DOHH2 (cell line): Measurements from ENCODE around the gene EML6.
"Not testable (repeated sequence)": the region's sequence is repeated elsewhere in the genome, so short reads cannot be mapped to it uniquely, and the experiment has no call there.

Experiments used
- H3F3A ChIP-seq: fragments of 200-600 bp; sonication (generic), shearing (Covaris generic); 2 replicates; pipeline ENCODE4 v1.6.0; 2016; ENCODE audit warnings: antibody characterized with exemption, mild to moderate bottlenecking; ENCODE audit not compliant: control insufficient read depth, insufficient read depth
- H3K27ac ChIP-seq: fragments of 200-600 bp; sonication (generic); 2 replicates; pipeline ENCODE4 v1.5.1; 2014; ENCODE audit warnings: low read depth, mild to moderate bottlenecking, low read length, moderate library complexity
- H3K27me3 ChIP-seq: fragments of 200-600 bp; sonication (generic); 2 replicates; pipeline ENCODE4 v1.6.1; 2014; ENCODE audit warnings: mild to moderate bottlenecking, low read length, mixed read lengths; ENCODE audit not compliant: control insufficient read depth
- H3K36me3 ChIP-seq: fragments of 200-600 bp; sonication (generic); 2 replicates; pipeline ENCODE4 v1.6.1; 2014; ENCODE audit warnings: mild to moderate bottlenecking, low read length, moderate library complexity, mixed read lengths; ENCODE audit not compliant: control insufficient read depth
- H3K4me1 ChIP-seq: fragments of 200-600 bp; sonication (generic); 2 replicates; pipeline ENCODE4 v1.6.1; 2014; ENCODE audit warnings: mild to moderate bottlenecking, low read length, mixed read lengths; ENCODE audit not compliant: control insufficient read depth
- H3K4me2 ChIP-seq: fragments of 200-600 bp; sonication (generic); 2 replicates; pipeline ENCODE4 v1.6.0; 2014; ENCODE audit warnings: mild to moderate bottlenecking, low read length, moderate library complexity
- H3K4me3 ChIP-seq: fragments of 200-600 bp; sonication (generic); 2 replicates; pipeline ENCODE4 v1.5.1; 2014; ENCODE audit warnings: mild to moderate bottlenecking, low read length, mixed read lengths
- H3K79me2 ChIP-seq: fragments of 200-600 bp; sonication (generic); 2 replicates; pipeline ENCODE4 v1.6.1; 2014; ENCODE audit warnings: mild to moderate bottlenecking, low read length, mixed read lengths; ENCODE audit not compliant: control insufficient read depth
- H3K9me2 ChIP-seq: fragments of 200-600 bp; sonication (generic); replicated peaks from 2 replicates; pipeline ENCODE4 v1.6.1; 2014; ENCODE audit warnings: mild to moderate bottlenecking, low read length, mixed read lengths; ENCODE audit not compliant: control insufficient read depth
- H3K9me3 ChIP-seq: fragments of 200-600 bp; sonication (generic); 2 replicates; pipeline ENCODE4 v1.6.1; 2014; ENCODE audit warnings: antibody characterized with exemption, low read length, mixed read lengths; ENCODE audit not compliant: control insufficient read depth, insufficient read depth
- H4K20me1 ChIP-seq: fragments of 200-600 bp; sonication (generic); 2 replicates; pipeline ENCODE4 v1.6.0; 2014; ENCODE audit warnings: low read depth, mild to moderate bottlenecking, antibody characterized with exemption, low read length, moderate library complexity; ENCODE audit not compliant: control insufficient read depth, insufficient read depth
- EZH2phosphoT487 ChIP-seq: fragments of 200-600 bp; sonication (generic); IDR thresholded peaks from 2 replicates; pipeline ENCODE4 v1.6.1; 2017; ENCODE audit warnings: borderline replicate concordance, mild to moderate bottlenecking, antibody characterized with exemption, low read length, moderate library complexity, mixed read lengths
- TF ChIP-seq, protein P1 (sequence below): fragments of 200-600 bp; sonication (generic); IDR thresholded peaks from one replicate; pipeline ENCODE4 v1.5.1; 2014; ENCODE audit warnings: antibody characterized with exemption, mild to moderate bottlenecking, low read depth, low read length; ENCODE audit not compliant: poor library complexity, severe bottlenecking

The EML6 gene

GRCh38 chr2:54839461-54840255 lies 116.2 kb downstream of the EML6 start:
- Histone ChIP-seq H3K9me2 (no peaks in the 10 kb centered on the region), H3F3A (0 out of 2 replicates have a peak, but pooled peaks cover 2% of the 10 kb centered on the region), H3K4me3 (no peak overlapping the region), H3K4me1 (peaks cover 17% of the 10 kb centered on the region), H3K36me3 (peaks cover 7% of the 10 kb centered on the region; the same call in 1 of the 2 replicates), H3K27ac (no peak overlapping the region), H3K27me3 (no peaks in the 10 kb centered on the region), H3K4me2 (no peak overlapping the region), H3K9me3 (no peaks in the 10 kb centered on the region), H4K20me1 (no peaks in the 10 kb centered on the region), H3K79me2 (no peaks in the 10 kb centered on the region)
- no peak for TF ChIP-seq EZH2phosphoT487
- TF ChIP-seq, protein P1, sequence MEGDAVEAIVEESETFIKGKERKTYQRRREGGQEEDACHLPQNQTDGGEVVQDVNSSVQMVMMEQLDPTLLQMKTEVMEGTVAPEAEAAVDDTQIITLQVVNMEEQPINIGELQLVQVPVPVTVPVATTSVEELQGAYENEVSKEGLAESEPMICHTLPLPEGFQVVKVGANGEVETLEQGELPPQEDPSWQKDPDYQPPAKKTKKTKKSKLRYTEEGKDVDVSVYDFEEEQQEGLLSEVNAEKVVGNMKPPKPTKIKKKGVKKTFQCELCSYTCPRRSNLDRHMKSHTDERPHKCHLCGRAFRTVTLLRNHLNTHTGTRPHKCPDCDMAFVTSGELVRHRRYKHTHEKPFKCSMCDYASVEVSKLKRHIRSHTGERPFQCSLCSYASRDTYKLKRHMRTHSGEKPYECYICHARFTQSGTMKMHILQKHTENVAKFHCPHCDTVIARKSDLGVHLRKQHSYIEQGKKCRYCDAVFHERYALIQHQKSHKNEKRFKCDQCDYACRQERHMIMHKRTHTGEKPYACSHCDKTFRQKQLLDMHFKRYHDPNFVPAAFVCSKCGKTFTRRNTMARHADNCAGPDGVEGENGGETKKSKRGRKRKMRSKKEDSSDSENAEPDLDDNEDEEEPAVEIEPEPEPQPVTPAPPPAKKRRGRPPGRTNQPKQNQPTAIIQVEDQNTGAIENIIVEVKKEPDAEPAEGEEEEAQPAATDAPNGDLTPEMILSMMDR = no peak

GRCh38 chr2:54840559-54841468 lies 117.4 kb downstream of the EML6 start:
- Histone ChIP-seq H3K9me2 (no peaks in the 10 kb centered on the region), H4K20me1 (no peaks in the 10 kb centered on the region), H3K9me3 (no peaks in the 10 kb centered on the region), H3K4me3 (no peak overlapping the region), H3F3A (0 out of 2 replicates have a peak, but pooled peaks cover 2% of the 10 kb centered on the region), H3K27me3 (no peaks in the 10 kb centered on the region), H3K4me2 (no peak overlapping the region), H3K36me3 (peaks cover 7% of the 10 kb centered on the region; the same call in 1 of the 2 replicates), H3K79me2 (no peaks in the 10 kb centered on the region), H3K4me1 (peaks cover 29% of the 10 kb centered on the region), H3K27ac (no peak overlapping the region)
- TF ChIP-seq EZH2phosphoT487 = no peak
- TF ChIP-seq, protein P1 = no peak

DNA sequence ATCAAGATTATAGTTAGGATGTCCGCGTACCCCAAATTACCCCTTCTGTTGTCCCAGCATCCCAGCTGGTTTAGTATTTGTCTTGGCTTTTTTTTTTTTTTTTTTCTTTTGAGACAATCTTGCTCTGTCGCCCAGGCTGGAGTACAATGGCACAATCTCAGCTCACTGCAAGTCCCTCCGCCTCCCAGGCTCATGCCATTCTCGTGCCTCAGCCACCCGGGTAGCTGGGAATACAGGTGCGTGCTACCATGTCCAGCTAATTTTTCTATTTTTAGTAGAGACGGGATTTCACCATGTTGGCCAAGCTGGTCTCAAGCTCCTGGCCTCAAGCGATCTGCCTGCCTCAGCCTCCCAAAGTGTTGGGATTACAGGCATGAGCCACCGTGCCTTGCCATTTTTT lies 118.0 kb downstream of the EML6 start:
- H3K36me3 ChIP-seq, H3K4me3 ChIP-seq: not testable (repeated sequence)
- peaks cover 32% of the 10 kb centered on the region for H3K4me1 ChIP-seq

More for the DNA sequence above, 118.0 kb downstream of the EML6 start:
- H3K9me3 ChIP-seq, H3F3A ChIP-seq, H3K79me2 ChIP-seq, H4K20me1 ChIP-seq, H3K27me3 ChIP-seq, H3K27ac ChIP-seq, H3K9me2 ChIP-seq, H3K4me2 ChIP-seq: not testable (repeated sequence)
